Fibroblast of pulmonary artery (primary cell): ENCODE results near the gene CXCR6.

ENCODE experiments used
- DNase-seq: peaks from one replicate; pipeline ENCODE4 v3.0.0-alpha.2; 2010; ENCODE audit warnings: low read depth
- H3K4me3 ChIP-seq: replicated peaks from 2 replicates; pipeline ENCODE4 v1.5.1; 2011; ENCODE audit warnings: low read depth, mild to moderate bottlenecking, control low read depth, low read length, moderate library complexity
- TF ChIP-seq, protein P1 (sequence below): IDR thresholded peaks from 2 replicates; pipeline ENCODE4 v1.5.1; 2011; ENCODE audit warnings: mild to moderate bottlenecking, control low read depth, low read length, inconsistent platforms; ENCODE audit errors: missing control alignments

The CXCR6 gene

DNA sequence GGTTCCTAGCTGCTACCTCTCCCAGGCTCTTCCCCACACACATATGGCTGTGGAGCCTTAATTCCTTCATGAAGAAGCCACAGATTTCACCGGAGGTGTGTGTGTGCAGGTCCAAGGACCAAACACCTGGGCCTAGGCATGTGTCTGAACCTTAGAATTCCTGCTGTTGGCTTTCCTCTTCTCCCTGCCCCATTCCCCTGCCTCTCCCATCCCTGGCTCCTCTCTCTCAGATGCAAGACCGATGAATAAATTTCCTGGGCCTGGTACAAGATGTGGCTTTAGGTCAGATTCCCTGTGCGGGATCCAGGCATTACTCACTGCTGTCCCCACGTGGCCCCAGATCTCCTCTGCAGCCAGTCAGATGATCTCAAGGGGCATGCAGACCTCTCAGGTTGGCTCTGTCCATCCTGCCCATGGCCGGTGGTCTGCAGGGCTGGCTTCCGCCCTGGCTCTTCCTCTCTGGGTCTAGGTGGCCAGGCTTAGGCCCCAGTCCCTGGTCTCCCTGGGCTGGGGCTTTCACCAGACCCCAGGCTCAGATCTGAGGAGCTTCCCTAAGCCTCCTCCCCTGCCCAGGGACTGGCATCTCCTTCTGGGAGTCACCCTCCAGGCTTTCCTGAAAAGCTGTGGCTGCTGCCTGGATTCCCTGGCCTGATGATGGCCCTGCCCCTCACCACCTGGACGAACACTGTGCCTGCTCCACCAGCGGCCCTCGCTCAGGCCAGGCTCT is 36.4 kb upstream of the CXCR6 start:
- TF ChIP-seq, protein P1, sequence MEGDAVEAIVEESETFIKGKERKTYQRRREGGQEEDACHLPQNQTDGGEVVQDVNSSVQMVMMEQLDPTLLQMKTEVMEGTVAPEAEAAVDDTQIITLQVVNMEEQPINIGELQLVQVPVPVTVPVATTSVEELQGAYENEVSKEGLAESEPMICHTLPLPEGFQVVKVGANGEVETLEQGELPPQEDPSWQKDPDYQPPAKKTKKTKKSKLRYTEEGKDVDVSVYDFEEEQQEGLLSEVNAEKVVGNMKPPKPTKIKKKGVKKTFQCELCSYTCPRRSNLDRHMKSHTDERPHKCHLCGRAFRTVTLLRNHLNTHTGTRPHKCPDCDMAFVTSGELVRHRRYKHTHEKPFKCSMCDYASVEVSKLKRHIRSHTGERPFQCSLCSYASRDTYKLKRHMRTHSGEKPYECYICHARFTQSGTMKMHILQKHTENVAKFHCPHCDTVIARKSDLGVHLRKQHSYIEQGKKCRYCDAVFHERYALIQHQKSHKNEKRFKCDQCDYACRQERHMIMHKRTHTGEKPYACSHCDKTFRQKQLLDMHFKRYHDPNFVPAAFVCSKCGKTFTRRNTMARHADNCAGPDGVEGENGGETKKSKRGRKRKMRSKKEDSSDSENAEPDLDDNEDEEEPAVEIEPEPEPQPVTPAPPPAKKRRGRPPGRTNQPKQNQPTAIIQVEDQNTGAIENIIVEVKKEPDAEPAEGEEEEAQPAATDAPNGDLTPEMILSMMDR = peak; percentile 61
- peak; percentile 65 for DNase-seq
- H3K4me3 ChIP-seq = no peak overlapping the region

DNA sequence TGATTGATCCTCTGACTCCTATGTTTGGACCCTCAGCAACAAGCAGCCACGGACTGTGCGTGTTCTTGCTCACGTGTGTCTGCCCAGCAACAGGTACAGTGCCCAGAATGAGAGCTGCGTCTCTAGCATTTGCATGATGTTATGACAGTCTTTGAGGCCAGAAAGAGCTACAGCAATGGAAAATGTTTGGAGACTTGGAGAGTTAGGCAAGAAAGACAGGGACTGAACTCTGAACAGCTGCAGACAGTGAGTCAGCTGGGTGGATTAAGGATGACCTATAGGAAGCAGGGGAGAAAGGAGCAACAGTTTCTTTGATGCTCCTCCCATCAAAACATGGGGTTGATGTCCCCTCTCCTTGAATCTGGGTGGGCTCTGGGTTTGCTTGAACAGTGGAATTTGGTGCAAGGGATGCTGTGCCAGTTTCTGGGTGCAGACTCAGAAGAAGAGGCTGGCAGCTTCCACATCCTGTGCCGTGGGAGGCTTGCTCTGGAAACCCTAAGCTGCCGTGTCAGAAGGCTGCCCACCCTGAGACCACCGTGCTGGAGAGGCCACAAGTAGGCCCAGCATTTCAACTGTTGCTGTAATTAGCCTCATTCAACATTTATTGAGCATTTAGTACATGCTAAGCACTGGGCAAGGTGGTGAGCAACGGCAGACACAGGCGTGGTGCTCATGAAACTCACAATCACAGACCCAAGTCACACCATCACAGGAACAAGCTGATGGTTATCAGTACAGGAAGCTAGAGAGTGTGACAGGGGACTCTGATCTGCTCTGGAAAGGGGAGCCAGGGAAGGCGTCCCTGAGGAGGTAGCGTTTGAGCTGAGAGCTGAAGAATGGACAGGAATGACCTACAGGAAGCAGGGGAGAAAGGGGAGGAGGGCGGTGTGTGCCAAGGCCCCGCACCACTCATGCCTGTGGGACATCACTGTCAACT is 35.2 kb upstream of the CXCR6 start:
- TF ChIP-seq, protein P1 = no peak
- no peak overlapping the region for H3K4me3 ChIP-seq
- DNase-seq = peak; percentile 42

DNA sequence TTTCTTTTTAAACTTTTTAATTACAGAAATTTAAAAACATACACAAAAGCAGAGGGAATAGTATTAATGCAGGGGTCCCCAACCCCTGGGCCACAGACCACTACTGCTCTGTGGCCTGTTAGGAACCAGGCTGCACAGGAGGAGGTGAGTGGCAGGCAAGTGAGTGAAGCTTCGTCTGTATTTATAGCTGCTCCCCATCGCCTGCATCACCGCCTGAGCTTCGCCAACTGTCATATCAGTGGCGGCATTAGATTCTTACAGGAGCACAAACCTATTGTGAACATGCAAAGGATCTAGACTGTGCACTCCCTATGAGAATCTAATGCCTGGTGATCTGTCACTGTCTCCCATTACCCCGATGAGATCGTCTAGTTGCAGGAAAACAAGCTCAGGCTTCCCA is 34.5 kb upstream of the CXCR6 start:
- no peak overlapping the region for H3K4me3 ChIP-seq
- TF ChIP-seq, protein P1 = no peak
- no peak for DNase-seq

DNA sequence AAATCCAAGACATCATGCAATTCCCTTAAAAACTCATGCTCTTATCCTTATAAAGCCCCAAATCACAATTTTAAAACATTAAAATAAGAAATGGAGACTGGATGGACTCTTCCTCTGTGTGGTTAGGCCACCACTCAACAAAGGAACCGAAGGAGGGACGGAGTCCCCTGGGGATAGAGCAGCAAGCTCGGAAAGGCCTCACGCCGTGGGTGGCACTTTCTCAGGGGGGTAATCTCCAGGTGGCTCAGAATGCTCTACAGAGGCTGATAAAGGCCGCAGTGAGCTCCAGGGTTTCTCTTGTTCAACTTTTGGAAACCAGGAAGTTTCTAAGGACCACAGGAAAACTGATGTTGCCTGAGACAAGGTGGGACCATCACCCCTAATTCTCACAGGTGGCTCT is 33.7 kb upstream of the CXCR6 start:
- H3K4me3 ChIP-seq = no peak overlapping the region
- TF ChIP-seq, protein P1 = no peak

DNA sequence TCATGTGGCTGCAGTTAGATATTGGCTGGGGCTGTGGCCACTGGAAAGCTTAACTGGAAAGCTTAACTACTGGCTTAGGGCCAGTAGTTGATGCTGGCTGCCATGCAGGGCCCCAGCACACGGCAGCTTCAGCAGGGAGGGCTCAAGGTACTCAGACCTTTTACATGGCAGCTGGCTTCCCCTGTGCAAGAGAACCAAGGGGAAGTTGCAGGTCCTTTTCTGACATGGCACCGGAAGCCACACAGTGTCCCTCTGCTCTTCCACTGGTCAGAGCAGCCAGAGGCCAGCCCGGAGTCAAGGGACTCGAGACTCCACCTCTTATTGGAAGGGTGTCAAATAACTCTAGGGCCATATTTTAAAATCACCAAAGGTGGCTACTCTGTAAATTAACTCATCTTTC is 32.4 kb upstream of the CXCR6 start:
- TF ChIP-seq, protein P1 = no peak
- DNase-seq = no peak
- no peak overlapping the region for H3K4me3 ChIP-seq

More for the DNA sequence above, 33.7 kb upstream of the CXCR6 start:
- DNase-seq = no peak

DNA sequence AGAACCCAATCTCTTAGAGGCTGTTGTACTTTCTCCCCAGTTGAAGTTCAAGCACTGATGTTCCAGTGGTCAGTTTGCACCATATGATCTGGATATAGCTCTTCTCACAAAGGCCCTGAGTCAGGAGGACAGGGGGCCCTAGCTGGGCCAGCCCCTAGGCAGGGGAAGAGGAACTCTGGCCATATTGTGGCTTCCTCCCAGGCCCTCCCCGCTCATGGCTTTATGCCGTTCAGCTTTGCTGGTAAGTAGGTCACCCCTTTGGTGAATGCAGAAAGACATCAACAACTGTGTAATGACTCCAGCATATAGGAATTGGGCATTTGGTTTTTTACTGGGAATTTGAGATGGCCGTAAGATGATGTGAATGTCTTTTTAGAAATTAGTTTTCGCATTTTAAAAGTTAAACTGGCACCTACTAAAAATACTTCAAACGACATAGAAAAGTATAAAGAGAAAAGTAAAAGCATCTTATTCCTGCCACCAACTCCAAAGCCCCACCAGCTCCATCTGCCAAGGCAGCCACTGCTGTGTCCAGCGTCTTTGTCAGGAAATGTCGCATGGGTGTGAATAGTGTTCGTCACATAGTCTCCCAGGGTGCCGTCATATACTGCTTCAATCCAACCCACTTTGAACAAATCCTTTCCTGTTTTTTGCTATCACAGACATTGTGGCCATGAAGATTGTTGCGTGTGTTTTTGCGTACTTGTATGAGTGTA is 31.6 kb upstream of the CXCR6 start:
- DNase-seq = no peak
- TF ChIP-seq, protein P1 = no peak
- H3K4me3 ChIP-seq = no peak overlapping the region
